Measurements from ENCODE around the gene MYO1E. TPM values are rescaled to one million over a fixed set of nuclear protein-coding genes. Genes with fewer than 3 reads are reported as not detected.

MYO1E gene
- total RNA-seq, 2 donors from 2014 or later, result 252 to 329 TPM

GRCh38 chr15:59229453-59229852, 143.2 kb downstream of the MYO1E start:
- no peaks in the 10 kb centered on the region for H3K27me3 ChIP-seq
- H3K27ac ChIP-seq, result no peak overlapping the region
- no peak overlapping the region for H3K9ac ChIP-seq (ENCODE audit: low read depth in 2 of 2, low read length in 2 of 2)
- DNase-seq, result no peak
- H3K36me3 ChIP-seq, result peaks cover 8% of the 10 kb centered on the region
- no peaks in the 10 kb centered on the region for H3K9me3 ChIP-seq
- intact Hi-C loops (cut with DNase I), result no loop called here
- H3K4me1 ChIP-seq, result no peaks in the 10 kb centered on the region
- no peak overlapping the region for H3K4me3 ChIP-seq
- TF ChIP-seq CTCF (IDR thresholded peaks at IDR 0.05), result no peak

GRCh38 chr15:59229015-59229414, 143.7 kb downstream of the MYO1E start:
- DNase-seq, result no peak
- H3K27me3 ChIP-seq, result no peaks in the 10 kb centered on the region
- H3K27ac ChIP-seq, result no peak overlapping the region
- H3K9me3 ChIP-seq, result no peaks in the 10 kb centered on the region
- H3K4me1 ChIP-seq, result no peaks in the 10 kb centered on the region
- peaks cover 12% of the 10 kb centered on the region for H3K36me3 ChIP-seq
- no peak overlapping the region for H3K4me3 ChIP-seq
- H3K9ac ChIP-seq (ENCODE audit: low read depth in 2 of 2, low read length in 2 of 2), result no peak overlapping the region
- intact Hi-C loops (cut with DNase I), result no loop called here
- TF ChIP-seq CTCF (IDR thresholded peaks at IDR 0.05), result no peak

GRCh38 chr15:59227021-59227420, 145.7 kb downstream of the MYO1E start:
- no peak overlapping the region for H3K9ac ChIP-seq (ENCODE audit: low read depth in 2 of 2, low read length in 2 of 2)
- H3K4me3 ChIP-seq, result no peak overlapping the region
- H3K27ac ChIP-seq, result no peak overlapping the region
- no peak for DNase-seq
- no peaks in the 10 kb centered on the region for H3K4me1 ChIP-seq
- H3K9me3 ChIP-seq, result no peaks in the 10 kb centered on the region
- intact Hi-C loops (cut with DNase I), result no loop called here
- peaks cover 19% of the 10 kb centered on the region for H3K36me3 ChIP-seq
- H3K27me3 ChIP-seq, result no peaks in the 10 kb centered on the region
- TF ChIP-seq CTCF (IDR thresholded peaks at IDR 0.05), result no peak

- intact Hi-C loops (cut with DNase I), result no loop called here
- DNase-seq, result no peak
- H3K27ac ChIP-seq, result no peak overlapping the region
- H3K4me3 ChIP-seq, result no peak overlapping the region
- H3K9ac ChIP-seq (ENCODE audit: low read depth in 2 of 2, low read length in 2 of 2), result no peak overlapping the region
- TF ChIP-seq CTCF (IDR thresholded peaks at IDR 0.05), result no peak
- H3K9me3 ChIP-seq, result no peaks in the 10 kb centered on the region
- H3K36me3 ChIP-seq, result peaks cover 12% of the 10 kb centered on the region
- H3K27me3 ChIP-seq, result no peaks in the 10 kb centered on the region
- H3K4me1 ChIP-seq, result no peaks in the 10 kb centered on the region
Measured at GRCh38 chr15:59224474-59224873, 148.2 kb downstream of the MYO1E start.

DNA sequence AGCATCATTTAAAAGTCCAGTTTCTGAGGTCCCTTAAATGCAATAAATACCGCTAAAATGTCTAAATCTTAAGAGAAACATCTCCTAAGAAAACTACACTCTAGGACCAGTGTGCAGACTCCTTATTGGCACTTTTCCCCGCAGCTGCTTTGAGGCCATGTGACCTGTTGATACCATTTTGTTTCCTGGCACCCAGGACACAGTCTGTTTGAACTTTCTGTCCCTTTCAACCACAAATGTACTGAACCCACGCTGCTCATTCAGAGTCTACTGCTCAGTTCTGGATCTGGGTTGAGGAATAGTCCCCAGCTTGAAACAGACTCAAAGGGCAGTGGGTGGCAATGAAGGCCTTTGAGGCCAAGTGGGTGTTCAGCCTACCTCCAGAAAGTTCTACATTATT, 148.9 kb downstream of the MYO1E start:
- TF ChIP-seq CTCF (IDR thresholded peaks at IDR 0.05), result no peak
- H3K27me3 ChIP-seq, result no peaks in the 10 kb centered on the region
- no peak overlapping the region for H3K4me3 ChIP-seq
- H3K36me3 ChIP-seq, result peaks cover 12% of the 10 kb centered on the region
- H3K9me3 ChIP-seq, result no peaks in the 10 kb centered on the region
- intact Hi-C loops (cut with DNase I), result no loop called here
- DNase-seq, result no peak
- H3K4me1 ChIP-seq, result no peaks in the 10 kb centered on the region
- H3K9ac ChIP-seq (ENCODE audit: low read depth in 2 of 2, low read length in 2 of 2), result no peak overlapping the region
- H3K27ac ChIP-seq, result no peak overlapping the region
